Kidney epithelial cell (primary cell): Measurements from ENCODE around the gene HEPACAM2. TPM values are rescaled to one million over a fixed set of nuclear protein-coding genes. Genes with fewer than 3 reads are reported as not detected.

Source experiments
- total RNA-seq: library from RNA; depleted of rRNA; stranded (reverse); fragments of >200 nt; gene quantifications from 2 replicates; pipeline ENCODE4 v1.2.3, GENCODE V29; 2015

Gene HEPACAM2
- total RNA-seq, 1 donor from 2014 or later = 0.08 TPM

Other genes with a start within 250 kb of the HEPACAM2 start
- gene SAMD9, start 108.5 kb downstream of the HEPACAM2 start, total RNA-seq = 2.0 TPM in 2 replicates
- 0.75 and 0.79 TPM in 2 replicates for gene SAMD9L, start 78.1 kb downstream of the HEPACAM2 start, total RNA-seq
- gene VPS50, start 5.9 kb upstream of the HEPACAM2 start, total RNA-seq = 18.3 and 19.4 TPM in 2 replicates